ENCODE data around the gene MAP2K5. TPM values are rescaled to one million over a fixed set of nuclear protein-coding genes. Genes with fewer than 3 reads are reported as not detected.

Gene MAP2K5
- total RNA-seq, 4 donors from 2014 or later: 8.0 to 14.0 (median 9.1) TPM

GRCh38 chr15:67548236-67548852, 5.8 kb downstream of the MAP2K5 start:
- intact Hi-C loops (cut with DNase I; ENCODE audit: low total_unique reads): no loop called here
- TF ChIP-seq CTCF (IDR thresholded peaks at IDR 0.05): no peak
- TF ChIP-seq POLR2A (IDR thresholded peaks at IDR 0.05): no peak
- no peak overlapping the region for H3K4me3 ChIP-seq (ENCODE audit: low read depth, poor library complexity, severe bottlenecking)
- 59 to 62% methylated on average over 2 of the region's 2 CpGs for WGBS, 2 donors
- no peak for DNase-seq (ENCODE audit: low spot score in 2 of 2)

- intact Hi-C loops (cut with DNase I; ENCODE audit: low total_unique reads): no loop called here
- DNase-seq (ENCODE audit: low spot score in 2 of 2): no peak
- WGBS, 2 donors: 71 to 79% methylated on average over 8 of the region's 8 CpGs
- no peak overlapping the region for H3K4me3 ChIP-seq (ENCODE audit: low read depth, poor library complexity, severe bottlenecking)
- no peak for TF ChIP-seq CTCF (IDR thresholded peaks at IDR 0.05)
- TF ChIP-seq POLR2A (IDR thresholded peaks at IDR 0.05): no peak
Measured at GRCh38 chr15:67548862-67549651, 6.6 kb downstream of the MAP2K5 start.

GRCh38 chr15:67549736-67550135, 7.2 kb downstream of the MAP2K5 start:
- intact Hi-C loops (cut with DNase I; ENCODE audit: low total_unique reads): no loop called here

GRCh38 chr15:67550522-67550921, 8.0 kb downstream of the MAP2K5 start:
- TF ChIP-seq POLR2A (IDR thresholded peaks at IDR 0.05): no peak
- TF ChIP-seq CTCF (IDR thresholded peaks at IDR 0.05): no peak
- 77 to 90% methylated on average over 4 of the region's 4 CpGs for WGBS, 2 donors
- intact Hi-C loops (cut with DNase I; ENCODE audit: low total_unique reads): no loop called here
- H3K4me3 ChIP-seq (ENCODE audit: low read depth, poor library complexity, severe bottlenecking): no peak overlapping the region
- no peak for DNase-seq (ENCODE audit: low spot score in 2 of 2)

More at GRCh38 chr15:67549736-67550135, 7.2 kb downstream of the MAP2K5 start:
- no peak for DNase-seq (ENCODE audit: low spot score in 2 of 2)
- WGBS, 2 donors: 60 to 64% methylated on average over 3 of the region's 3 CpGs
- TF ChIP-seq CTCF (IDR thresholded peaks at IDR 0.05) (no peak), POLR2A (IDR thresholded peaks at IDR 0.05) (no peak)
- no peak overlapping the region for H3K4me3 ChIP-seq (ENCODE audit: low read depth, poor library complexity, severe bottlenecking)

GRCh38 chr15:67551207-67551743, 8.8 kb downstream of the MAP2K5 start:
- WGBS, 2 donors: 100% methylated on average over 1 of the region's 1 CpG
- no peak overlapping the region for H3K4me3 ChIP-seq (ENCODE audit: low read depth, poor library complexity, severe bottlenecking)
- DNase-seq (ENCODE audit: low spot score in 2 of 2): no peak
- intact Hi-C loops (cut with DNase I; ENCODE audit: low total_unique reads): no loop called here
- TF ChIP-seq CTCF (IDR thresholded peaks at IDR 0.05): no peak
- TF ChIP-seq POLR2A (IDR thresholded peaks at IDR 0.05): no peak
